Measurements from ENCODE around the gene CCDC27.

The CCDC27 gene

DNA sequence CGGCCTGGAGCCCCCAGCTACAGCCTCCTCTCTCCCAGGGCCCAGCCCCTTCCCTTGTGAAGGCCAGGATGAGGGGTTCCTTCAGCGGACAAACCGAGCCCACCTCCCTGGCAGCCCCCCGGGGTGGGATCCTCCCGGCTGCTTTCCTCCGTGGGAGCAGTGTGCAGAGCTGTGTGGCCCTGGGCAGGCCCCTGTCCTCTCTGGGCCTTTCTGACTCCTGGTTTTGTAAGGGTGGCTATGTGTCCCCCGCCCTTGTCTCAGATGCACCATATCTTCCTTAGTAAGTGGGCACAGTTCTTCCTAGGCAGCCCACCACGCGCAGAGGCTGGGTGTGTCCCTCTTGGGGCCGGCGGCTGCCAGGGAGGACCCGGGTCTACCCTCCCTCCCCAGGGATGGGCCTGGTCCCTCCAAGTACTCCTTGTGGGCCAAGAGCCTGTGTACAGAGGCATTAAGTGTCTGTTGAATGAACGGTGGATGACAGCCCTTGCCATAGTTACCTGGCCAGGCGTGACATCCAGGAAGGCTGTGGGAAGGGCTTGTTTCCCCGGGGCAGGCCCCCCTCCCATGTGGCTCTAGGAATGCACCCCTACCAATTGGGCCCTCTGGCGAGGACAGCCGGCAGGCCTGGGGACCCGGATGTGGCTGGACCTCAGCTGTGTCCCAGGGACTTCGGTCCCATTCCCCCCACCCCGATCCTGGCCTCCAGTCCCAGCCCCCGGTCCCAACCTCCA, 24.1 kb downstream of the CCDC27 start:
- Histone ChIP-seq H3K9me3 (ENCODE audit: insufficient read depth, low read depth, low read length) (no peaks in the 10 kb centered on the region), H3K9ac (ENCODE audit: low read depth, low read length) (no peak overlapping the region), H3K27ac (ENCODE audit: low read length) (no peak overlapping the region), H3K4me1 (ENCODE audit: insufficient read depth, low read length) (peaks cover 6% of the 10 kb centered on the region; the same call in 1 of the 2 replicates), H3K36me3 (ENCODE audit: insufficient read depth, low read depth, low read length) (peaks cover 25% of the 10 kb centered on the region), H3K27me3 (ENCODE audit: insufficient read depth, low read length) (peaks cover 10% of the 10 kb centered on the region; the same call in 1 of the 2 replicates), H3K4me3 (ENCODE audit: low read length) (no peak overlapping the region)

DNA sequence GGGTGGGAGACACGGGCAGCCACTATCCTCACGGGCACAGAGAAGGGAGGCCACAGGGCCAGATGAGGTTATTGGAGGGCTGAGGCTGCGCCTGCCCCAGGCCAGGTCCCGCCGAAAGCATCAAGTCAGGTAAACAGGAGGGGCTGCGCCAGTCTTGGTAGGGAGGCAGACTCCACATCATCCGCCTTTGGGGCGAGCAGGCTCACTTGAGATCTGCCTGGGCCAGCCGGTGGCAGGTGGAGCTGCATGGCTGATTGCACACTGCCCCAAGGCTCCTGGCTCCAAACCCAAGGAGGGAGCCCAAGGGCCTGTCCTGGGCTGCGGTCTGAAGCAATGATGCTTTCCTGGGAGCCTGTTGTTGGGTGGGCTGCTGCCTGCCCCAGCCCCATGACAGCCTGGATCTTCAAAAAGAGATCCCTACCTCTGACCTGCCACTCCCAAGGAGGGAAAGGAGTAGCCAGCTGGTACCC, 24.9 kb downstream of the CCDC27 start:
- Histone ChIP-seq H3K27ac (ENCODE audit: low read length) (no peak overlapping the region), H3K4me3 (ENCODE audit: low read length) (no peak overlapping the region), H3K4me1 (ENCODE audit: insufficient read depth, low read length) (peaks cover 6% of the 10 kb centered on the region; the same call in 1 of the 2 replicates), H3K9ac (ENCODE audit: low read depth, low read length) (no peak overlapping the region), H3K9me3 (ENCODE audit: insufficient read depth, low read depth, low read length) (no peaks in the 10 kb centered on the region), H3K36me3 (ENCODE audit: insufficient read depth, low read depth, low read length) (peaks cover 33% of the 10 kb centered on the region), H3K27me3 (ENCODE audit: insufficient read depth, low read length) (peaks cover 5% of the 10 kb centered on the region; the same call in 1 of the 2 replicates)

DNA sequence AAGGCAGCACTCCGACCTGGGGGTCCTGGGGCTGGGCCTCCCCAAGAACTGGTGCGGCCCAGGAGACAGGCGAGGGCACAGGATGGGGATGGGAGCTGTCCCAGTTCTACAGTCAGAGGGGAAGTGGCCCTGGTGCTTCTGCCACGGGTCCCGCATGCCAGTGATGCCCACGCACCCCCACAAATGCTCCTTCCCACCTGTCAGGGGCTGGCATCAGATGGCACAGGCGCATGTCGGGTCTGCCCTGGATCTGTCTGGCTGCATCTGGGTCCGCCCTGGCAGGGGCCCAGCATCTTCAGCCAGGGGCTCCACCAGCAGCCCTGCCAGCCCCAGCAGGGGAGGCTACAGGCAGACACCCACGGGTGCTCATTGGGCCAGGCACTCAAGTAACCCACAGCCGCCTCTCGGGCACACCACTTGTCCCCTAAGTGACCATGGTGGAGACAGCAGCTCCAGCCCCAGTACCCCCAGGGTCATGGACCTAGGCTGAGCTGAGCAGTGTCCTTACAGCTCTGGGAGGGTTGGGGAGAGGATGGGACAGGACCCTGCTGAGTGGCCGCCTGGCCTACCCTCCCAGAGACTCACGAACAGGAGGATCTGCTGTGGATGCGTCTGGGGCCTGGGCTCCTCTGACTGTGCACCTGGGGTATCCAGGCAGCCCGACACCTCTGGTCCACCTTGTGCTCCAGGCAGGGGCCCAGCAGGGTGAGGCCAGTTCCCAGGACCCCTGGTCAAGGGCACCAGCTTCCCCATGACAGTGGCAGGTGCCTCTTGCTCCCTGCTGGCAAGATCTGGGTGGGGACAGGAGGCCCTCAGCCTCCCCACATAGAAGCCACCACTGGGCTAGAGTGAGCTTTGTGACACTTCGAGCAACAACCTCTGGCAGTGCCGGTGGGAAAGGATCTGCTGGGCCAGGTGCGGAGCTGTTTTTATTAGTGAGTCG, 25.7 kb downstream of the CCDC27 start:
- H3K27me3 ChIP-seq (ENCODE audit: insufficient read depth, low read length), result peaks cover 5% of the 10 kb centered on the region; the same call in 1 of the 2 replicates
- H3K4me3 ChIP-seq (ENCODE audit: low read length), result no peak overlapping the region
- H3K9ac ChIP-seq (ENCODE audit: low read depth, low read length), result no peak overlapping the region
- no peaks in the 10 kb centered on the region for H3K9me3 ChIP-seq (ENCODE audit: insufficient read depth, low read depth, low read length)
- peaks cover 6% of the 10 kb centered on the region; the same call in 1 of the 2 replicates for H3K4me1 ChIP-seq (ENCODE audit: insufficient read depth, low read length)
- H3K36me3 ChIP-seq (ENCODE audit: insufficient read depth, low read depth, low read length), result peaks cover 41% of the 10 kb centered on the region
- no peak overlapping the region for H3K27ac ChIP-seq (ENCODE audit: low read length)

DNA sequence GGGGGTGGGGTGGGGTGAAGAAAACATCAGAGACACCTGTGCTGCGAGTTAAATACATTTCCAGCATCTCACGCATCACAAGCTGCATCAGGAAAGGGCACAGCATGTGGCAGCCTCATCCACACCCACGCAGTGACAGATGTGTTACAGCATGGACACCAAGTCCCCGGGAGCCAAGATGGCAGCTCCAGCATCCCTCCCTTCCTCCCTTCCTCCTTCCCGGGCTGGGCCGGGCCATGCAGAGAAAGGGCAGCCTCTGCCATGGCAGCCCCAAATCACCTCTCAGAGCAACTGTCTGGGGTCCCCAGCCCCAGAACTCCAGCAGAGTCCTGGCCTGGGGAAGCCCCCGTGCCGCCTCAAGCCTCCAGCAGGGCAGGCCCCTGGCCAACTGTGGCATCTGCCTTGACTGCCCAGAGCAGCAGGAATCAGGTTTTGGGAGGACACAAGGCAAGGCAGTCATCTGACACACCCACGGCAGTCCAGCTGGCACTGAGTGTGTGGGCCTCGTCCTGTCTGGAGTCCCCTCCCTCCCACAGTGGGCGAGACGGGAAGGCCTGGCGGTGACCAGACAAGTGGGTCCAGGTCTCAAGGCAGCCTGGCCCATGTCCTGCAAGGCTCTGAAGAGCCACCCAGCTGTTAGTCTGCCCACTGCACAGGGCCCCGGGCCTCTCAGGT, 26.5 kb downstream of the CCDC27 start:
- Histone ChIP-seq H3K9me3 (ENCODE audit: insufficient read depth, low read depth, low read length) (no peaks in the 10 kb centered on the region), H3K4me3 (ENCODE audit: low read length) (no peak overlapping the region), H3K27ac (ENCODE audit: low read length) (no peak overlapping the region), H3K4me1 (ENCODE audit: insufficient read depth, low read length) (peaks cover 6% of the 10 kb centered on the region; the same call in 1 of the 2 replicates), H3K36me3 (ENCODE audit: insufficient read depth, low read depth, low read length) (peaks cover 49% of the 10 kb centered on the region), H3K9ac (ENCODE audit: low read depth, low read length) (no peak overlapping the region), H3K27me3 (ENCODE audit: insufficient read depth, low read length) (no peaks in the 10 kb centered on the region; the same call in 1 of the 2 replicates)

DNA sequence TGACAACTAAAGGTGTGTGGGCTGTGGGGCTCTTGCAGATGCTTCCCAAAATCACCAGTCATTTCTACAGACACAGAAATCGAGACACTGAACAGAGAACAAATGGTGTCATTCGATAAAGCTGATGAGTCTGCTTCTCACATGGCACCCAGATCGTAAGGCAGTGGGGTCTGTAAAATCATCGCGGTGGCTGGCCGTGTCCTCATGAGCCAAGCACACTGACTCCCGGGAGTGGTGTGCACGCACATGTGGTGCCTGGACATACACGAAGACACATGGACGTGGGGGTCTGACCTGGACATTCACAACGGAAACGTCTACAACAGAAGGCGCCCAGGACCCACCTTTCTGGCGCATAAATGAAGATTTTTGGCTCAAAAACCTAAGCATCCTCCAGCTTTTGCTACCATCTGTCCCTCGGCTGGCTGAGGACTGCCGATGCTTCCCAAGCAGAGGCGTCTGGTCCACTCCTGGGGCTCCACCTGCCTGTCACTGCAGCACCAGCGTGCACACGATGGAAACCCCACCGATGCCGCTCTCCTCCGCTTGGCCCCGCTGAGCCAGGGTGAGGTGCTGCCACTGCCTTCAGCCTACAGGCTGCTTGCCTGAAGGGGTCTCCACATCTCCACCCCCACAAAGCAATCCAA, 27.1 kb downstream of the CCDC27 start:
- H3K36me3 ChIP-seq (ENCODE audit: insufficient read depth, low read depth, low read length), result peaks cover 55% of the 10 kb centered on the region
- H3K4me1 ChIP-seq (ENCODE audit: insufficient read depth, low read length), result peaks cover 6% of the 10 kb centered on the region; the same call in 1 of the 2 replicates
- no peaks in the 10 kb centered on the region for H3K27me3 ChIP-seq (ENCODE audit: insufficient read depth, low read length)
- no peak overlapping the region for H3K9ac ChIP-seq (ENCODE audit: low read depth, low read length)
- H3K27ac ChIP-seq (ENCODE audit: low read length), result no peak overlapping the region
- no peaks in the 10 kb centered on the region for H3K9me3 ChIP-seq (ENCODE audit: insufficient read depth, low read depth, low read length)
- no peak overlapping the region for H3K4me3 ChIP-seq (ENCODE audit: low read length)

DNA sequence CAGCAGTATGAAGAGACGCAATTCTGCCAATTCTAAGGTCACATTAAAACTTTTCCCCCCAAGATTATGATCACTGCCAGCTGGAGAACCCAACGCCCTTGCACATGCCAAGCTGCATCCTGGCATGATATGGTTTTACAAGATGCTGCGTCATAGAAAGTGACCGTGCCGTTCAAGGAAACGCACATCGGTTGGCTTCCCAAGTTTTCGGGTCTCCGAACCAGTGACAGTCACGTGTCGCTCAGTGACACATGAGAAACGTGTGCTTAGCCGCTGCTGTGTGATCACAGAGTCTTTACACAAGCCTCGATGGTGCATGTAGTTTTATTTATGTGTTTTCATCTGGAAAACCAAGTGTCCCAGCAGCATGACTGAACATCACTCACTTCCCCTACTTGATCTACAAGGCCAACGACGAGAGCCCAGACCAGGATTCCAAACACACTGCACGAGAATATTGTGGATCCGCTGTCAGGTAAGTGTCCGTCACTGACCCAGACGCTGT, 27.7 kb downstream of the CCDC27 start:
- no peak overlapping the region for H3K27ac ChIP-seq (ENCODE audit: low read length)
- H3K4me1 ChIP-seq (ENCODE audit: insufficient read depth, low read length), result peaks cover 6% of the 10 kb centered on the region; the same call in 1 of the 2 replicates
- peaks cover 61% of the 10 kb centered on the region for H3K36me3 ChIP-seq (ENCODE audit: insufficient read depth, low read depth, low read length)
- H3K9me3 ChIP-seq (ENCODE audit: insufficient read depth, low read depth, low read length), result no peaks in the 10 kb centered on the region
- no peak overlapping the region for H3K4me3 ChIP-seq (ENCODE audit: low read length)
- no peak overlapping the region for H3K9ac ChIP-seq (ENCODE audit: low read depth, low read length)
- H3K27me3 ChIP-seq (ENCODE audit: insufficient read depth, low read length), result no peaks in the 10 kb centered on the region

DNA sequence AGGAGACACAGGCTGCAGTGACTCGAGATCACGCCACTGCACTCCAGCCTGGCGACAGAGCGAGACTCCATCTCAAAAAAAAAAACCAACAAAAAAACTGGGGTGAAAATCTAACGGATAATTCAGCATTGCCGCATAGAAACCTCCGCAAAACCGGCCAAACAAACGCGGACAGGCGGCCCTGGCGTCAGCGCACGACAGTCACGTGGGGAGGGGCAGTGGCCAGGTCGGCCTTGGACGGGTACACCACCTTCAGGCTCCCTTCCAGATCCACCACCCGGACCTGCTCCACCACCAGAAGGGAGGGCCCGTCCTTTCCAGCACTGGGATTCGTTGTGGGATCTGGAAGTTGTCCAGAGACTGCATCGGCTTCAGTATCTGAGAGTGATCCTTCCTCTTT, 28.7 kb downstream of the CCDC27 start:
- Histone ChIP-seq H3K4me1 (ENCODE audit: insufficient read depth, low read length) (peaks cover 2% of the 10 kb centered on the region; the same call in 1 of the 2 replicates), H3K4me3 (ENCODE audit: low read length) (no peak overlapping the region), H3K27me3 (ENCODE audit: insufficient read depth, low read length) (no peaks in the 10 kb centered on the region), H3K9ac (ENCODE audit: low read depth, low read length) (no peak overlapping the region), H3K27ac (ENCODE audit: low read length) (no peak overlapping the region), H3K36me3 (ENCODE audit: insufficient read depth, low read depth, low read length) (peaks cover 65% of the 10 kb centered on the region), H3K9me3 (ENCODE audit: insufficient read depth, low read depth, low read length) (no peaks in the 10 kb centered on the region)

DNA sequence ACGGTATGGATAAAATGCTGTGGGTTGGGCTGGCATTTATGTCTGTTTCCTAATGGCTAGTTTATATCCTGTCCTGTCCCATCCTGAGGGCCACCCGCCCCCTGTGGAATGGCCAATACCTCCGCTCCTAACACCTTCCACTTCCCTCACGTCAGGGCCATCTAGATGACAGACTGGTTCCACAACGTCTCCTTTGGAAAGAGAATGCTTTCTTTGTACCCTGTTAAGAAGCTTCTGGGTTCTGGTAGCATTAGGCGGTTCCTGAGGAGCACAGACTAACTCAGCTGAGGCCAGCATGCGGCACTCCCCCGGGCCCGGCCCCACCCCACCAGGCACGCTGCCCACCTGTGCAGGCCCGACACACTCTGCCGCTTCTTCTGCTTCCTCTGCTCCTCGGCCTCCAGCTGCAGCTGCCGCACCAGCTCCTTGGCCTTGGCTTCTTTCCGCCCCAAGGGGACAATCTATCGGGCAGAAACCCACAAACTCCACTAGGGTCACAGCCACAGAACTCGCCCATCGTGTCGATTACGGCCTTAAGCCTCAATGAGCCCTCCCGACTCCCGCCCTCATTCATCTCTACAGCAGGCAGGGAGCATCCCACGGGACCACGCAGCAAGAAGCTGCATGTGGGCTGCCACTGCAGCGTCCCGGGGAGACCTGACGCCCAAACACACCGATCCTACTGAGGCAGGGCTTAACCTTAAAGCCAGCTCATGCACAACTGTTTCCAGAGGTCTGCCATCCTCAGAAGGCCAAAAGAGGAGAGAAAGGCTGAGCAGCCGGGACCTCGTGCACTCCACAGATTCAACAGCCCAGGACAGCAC, 31.6 kb downstream of the CCDC27 start:
- H3K9ac ChIP-seq (ENCODE audit: low read depth, low read length), result no peak overlapping the region
- H3K9me3 ChIP-seq (ENCODE audit: insufficient read depth, low read depth, low read length), result no peaks in the 10 kb centered on the region
- no peak overlapping the region for H3K27ac ChIP-seq (ENCODE audit: low read length)
- H3K36me3 ChIP-seq (ENCODE audit: insufficient read depth, low read depth, low read length), result peaks cover 88% of the 10 kb centered on the region
- H3K27me3 ChIP-seq (ENCODE audit: insufficient read depth, low read length), result no peaks in the 10 kb centered on the region
- H3K4me1 ChIP-seq (ENCODE audit: insufficient read depth, low read length), result no peaks in the 10 kb centered on the region
- H3K4me3 ChIP-seq (ENCODE audit: low read length), result no peak overlapping the region

DNA sequence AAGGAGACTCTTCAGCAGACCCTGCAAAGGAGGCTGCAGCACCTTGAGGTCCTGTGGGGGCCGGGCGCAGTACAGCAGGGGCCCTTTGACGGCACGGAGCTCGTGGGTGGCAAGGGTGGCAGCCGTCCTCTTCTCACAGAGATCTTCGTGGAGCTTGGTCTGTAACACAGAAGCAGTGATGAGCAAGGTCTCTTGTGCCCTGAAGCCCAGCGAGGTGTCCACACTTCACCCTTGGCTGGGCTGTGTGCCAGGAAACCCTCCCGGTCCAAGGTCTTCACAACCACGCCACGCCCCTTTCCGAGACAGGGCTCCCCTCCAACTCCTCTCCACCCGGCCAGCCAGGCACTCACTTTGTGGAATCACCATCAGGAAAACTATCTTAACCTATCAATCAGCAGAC, 32.8 kb downstream of the CCDC27 start:
- Histone ChIP-seq H3K4me3 (ENCODE audit: low read length) (no peak overlapping the region), H3K36me3 (ENCODE audit: insufficient read depth, low read depth, low read length) (peaks cover 78% of the 10 kb centered on the region), H3K9me3 (ENCODE audit: insufficient read depth, low read depth, low read length) (no peaks in the 10 kb centered on the region), H3K9ac (ENCODE audit: low read depth, low read length) (no peak overlapping the region), H3K27ac (ENCODE audit: low read length) (no peak overlapping the region), H3K27me3 (ENCODE audit: insufficient read depth, low read length) (no peaks in the 10 kb centered on the region), H3K4me1 (ENCODE audit: insufficient read depth, low read length) (0 out of 2 replicates have a peak, but pooled peaks cover 6% of the 10 kb centered on the region)

DNA sequence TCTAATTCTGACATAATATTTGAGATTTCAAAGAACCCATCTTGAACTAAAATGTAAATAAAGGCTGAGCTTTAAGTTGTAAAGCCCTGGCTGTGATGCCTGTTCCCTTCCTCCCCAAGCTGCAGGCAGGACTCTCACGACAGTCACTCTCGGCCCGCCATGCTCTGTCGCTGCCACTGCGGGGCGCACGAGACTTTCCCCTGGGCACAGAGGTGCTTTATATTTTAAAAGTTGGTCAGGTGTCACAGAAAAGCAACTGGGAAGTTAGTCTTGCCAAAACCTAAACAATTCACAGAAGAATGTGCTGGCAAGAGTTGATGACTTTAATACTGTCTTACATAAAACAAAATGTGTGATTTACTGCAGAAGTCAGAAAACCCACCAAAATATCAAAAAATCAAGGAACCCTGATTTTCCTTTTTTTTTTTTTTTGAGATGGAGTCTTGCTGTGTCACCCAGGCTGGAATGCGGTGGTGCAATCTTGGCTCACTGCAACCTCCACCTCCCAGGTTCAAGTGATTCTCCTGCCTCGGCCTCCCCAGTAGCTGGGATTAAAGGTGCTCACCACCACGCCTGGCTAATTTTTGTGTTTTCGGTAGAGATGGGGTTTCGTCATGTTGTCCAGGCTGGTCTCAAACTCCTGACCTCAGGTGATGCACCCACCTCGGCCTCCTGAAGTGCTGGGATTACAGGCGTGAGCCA, 33.4 kb downstream of the CCDC27 start:
- H3K36me3 ChIP-seq (ENCODE audit: insufficient read depth, low read depth, low read length), result peaks cover 73% of the 10 kb centered on the region
- H3K27ac ChIP-seq (ENCODE audit: low read length), result no peak overlapping the region

More for the DNA sequence above, 33.4 kb downstream of the CCDC27 start:
- Histone ChIP-seq H3K9me3 (ENCODE audit: insufficient read depth, low read depth, low read length) (no peaks in the 10 kb centered on the region), H3K4me3 (ENCODE audit: low read length) (no peak overlapping the region), H3K27me3 (ENCODE audit: insufficient read depth, low read length) (no peaks in the 10 kb centered on the region), H3K4me1 (ENCODE audit: insufficient read depth, low read length) (peaks cover 6% of the 10 kb centered on the region; the same call in 1 of the 2 replicates), H3K9ac (ENCODE audit: low read depth, low read length) (no peak overlapping the region)
